RCC 7860 (cell line): ENCODE measurements around the gene CALY.
A peak's percentile ranks its signal among the peaks of the same experiment; 100 is the strongest.

ENCODE experiments used
- DNase-seq: peaks from one replicate; pipeline ENCODE4 v3.0.0-alpha.2; 2015; ENCODE audit warnings: low spot score
- FAIRE-seq: peaks from 2 replicates; lab custom pipeline; 2012; peaks lifted over from hg19 to GRCh38; lab: Jason Lieb, UNC

The CALY gene

DNA sequence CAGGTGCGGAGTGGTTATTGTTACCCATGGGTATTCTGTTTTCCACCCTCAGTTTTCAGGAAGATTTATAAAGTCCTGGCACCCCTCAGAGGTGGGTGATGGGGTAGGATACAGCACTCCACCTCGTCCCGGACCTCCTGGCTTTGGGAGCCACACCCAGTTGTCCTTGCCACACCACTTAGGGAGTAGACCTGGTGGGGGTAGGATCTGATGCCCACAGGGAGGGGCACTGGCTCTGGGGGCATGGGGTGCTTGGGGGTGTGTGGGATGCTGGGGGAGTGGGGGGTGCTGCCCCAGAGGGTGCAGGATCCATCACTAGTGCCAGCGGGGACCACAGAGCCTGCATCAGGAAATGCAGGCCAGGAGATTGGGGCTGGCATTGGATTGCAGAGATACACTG lies 23.5 kb downstream of the CALY start:
- DNase-seq (no peak), FAIRE-seq (no peak)

DNA sequence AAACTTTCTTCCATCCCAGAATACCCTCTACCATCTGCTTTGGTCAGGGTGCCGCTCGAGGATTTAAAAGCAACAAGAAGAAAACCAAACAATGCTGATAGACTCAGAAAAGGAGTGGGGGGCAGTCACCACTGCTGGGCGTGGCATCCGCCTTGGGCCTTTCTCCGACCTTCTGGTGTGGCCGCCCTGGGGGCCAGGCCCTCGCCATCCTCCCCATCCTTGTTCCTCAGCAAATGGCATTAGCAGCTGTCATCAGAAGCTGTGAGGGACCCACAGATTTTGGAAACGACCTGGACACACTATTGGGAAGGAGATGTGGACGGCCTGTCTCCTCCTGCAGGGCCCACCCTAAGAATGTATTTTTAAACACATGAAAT lies 23.9 kb downstream of the CALY start:
- FAIRE-seq = no peak
- no peak for DNase-seq

DNA sequence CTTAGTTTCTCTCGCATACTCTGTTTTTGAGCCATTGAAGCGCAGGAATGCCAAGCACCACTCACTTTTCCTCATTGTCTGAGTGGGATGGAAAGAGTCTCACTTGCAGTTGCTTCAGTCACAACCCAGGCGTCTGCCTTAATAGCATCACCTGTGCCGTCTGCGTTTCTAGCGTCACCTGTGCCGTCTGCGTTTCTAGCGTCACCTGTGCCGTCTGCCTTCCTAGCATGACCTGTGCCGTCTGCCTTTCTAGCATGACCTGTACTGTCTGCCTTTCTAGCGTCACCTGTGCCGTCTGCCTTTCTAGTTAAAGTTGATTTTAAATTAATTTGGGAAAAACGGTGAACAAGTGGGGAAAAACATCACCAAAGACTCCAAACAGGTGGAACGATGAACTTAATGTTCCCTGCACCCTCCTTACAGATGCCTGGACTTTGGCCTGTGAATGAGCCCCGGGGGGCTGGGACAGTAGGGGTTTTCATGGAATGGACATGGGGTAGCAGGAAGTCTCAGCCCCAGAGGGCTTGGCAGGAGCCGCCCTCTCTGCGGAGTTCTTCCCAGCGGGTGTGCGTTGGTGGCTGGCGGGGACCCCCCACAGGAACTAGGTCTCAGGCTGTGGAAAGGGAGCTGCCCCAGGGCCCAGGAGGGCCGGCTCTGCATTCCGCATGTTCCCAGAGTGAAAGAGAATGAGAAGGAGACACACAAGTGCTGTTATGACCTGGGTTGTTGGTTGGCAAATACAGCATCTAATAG lies 24.5 kb downstream of the CALY start:
- DNase-seq = no peak
- no peak for FAIRE-seq

DNA sequence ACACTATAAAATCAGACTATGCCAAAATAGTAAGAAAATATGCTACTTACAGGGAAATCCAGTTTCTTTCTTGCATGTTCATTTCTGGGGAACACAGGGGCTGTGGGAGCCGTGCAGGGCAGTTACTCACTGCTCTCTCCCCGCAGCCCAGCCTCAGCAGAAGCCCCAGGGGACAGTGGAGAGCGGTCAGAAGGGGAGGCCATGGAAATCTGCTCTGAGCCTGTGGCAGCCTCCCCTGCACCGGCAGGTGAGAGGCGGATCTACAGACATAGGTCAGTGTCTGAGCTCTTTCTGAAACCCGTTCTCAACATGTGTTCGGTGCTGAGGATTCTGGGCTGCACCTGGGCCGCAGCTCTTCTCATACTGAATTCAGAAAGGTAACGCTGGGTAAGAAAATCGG lies 25.1 kb downstream of the CALY start:
- FAIRE-seq (no peak), DNase-seq (no peak)

DNA sequence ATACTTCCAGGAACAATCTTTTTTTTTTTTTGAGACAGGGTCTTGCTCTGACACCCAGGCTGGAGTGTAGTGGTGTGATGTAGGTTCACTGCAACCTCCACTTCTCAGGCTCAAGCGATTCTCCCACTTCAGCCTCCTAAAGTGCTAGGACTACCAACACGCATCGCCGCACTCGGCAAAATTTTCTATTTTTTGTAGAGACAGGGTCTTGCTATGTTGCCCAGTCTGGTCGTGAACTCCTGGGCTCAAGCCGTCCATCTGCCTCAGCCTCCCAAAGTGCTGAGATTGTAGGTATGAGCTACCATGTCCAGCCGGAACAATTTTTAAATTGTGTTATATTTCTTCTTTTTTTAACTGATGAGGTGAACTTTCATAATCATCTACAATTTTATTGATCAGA lies 25.9 kb downstream of the CALY start:
- no peak for DNase-seq
- no peak for FAIRE-seq

DNA sequence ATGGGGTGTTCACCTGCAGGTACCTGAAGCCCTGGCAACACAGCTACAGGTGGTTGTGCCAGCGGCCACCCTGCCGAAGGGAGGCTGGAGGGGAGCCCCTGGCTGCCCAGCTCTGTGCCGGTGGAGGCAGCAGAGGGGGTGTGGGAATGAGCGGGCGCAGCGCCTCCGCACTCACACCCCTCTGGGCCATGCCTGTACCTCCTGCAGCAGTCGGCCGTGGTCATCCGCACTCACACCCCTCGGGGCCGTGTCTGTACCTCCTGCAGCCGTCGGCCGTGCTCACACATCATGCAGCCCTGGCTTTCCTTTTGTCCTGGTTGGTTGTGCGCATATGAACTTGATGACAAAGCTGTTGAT lies 26.3 kb downstream of the CALY start:
- FAIRE-seq (no peak), DNase-seq (no peak)

DNA sequence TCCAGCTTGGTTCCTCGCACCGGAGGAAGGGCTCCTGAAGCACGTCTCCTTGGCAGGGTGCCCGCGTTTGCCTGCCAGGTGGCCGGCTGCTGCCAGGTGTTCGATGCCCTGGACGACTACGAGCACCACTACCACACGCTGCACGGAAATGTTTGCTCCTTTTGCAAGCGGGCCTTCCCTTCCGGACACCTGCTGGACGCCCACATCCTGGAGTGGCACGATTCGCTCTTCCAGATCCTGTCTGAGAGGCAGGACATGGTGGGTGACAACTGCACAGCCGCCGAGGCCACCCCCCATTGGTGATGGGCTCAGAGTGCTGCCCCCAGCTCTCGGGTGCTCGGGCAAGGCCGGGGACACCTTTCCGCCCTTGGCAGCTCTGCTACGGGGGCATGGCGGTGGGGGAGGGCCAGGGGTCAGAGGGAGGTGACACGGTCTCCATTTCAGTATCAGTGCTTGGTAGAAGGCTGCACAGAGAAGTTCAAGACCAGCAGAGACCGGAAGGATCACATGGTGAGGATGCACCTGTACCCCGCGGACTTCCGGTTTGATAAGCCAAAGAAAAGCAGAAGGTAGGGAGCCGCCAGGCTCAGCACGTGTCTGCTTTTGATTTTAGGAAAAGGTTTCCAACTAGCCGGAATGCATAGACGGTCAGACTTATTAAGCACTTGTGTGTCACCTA lies 26.8 kb downstream of the CALY start:
- DNase-seq (no peak), FAIRE-seq (no peak)

DNA sequence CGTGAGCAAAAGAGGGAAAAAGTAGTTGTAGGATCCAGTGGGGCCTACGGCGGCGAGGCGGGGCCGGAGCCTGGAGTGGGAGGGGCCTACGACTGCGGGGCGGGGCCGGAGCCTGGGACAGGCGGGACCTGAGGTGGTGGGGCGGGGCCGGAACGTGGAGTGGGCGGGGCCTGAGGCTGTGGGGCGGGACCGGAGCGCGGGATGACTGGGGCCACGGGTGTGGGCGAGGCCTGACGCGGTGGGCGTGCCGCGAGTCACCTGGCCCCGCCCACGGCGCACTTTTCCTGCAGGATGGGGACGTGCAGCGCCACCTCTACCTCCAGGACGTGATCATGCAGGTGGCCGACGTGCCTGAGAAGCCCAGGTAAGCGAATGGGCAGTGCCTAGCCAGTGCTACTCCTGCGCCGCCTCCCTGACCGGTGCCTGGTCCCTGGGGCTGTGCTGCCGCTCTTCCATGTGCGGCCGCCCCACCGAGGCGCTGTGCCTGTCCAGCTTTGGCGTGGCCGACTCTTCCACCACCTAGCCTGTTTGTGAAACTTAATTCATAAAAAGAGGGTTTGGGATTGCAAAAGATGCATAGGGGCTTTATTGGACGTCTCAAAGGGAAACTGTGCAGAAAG lies 27.5 kb downstream of the CALY start:
- FAIRE-seq (no peak), DNase-seq (peak; percentile 74)

DNA sequence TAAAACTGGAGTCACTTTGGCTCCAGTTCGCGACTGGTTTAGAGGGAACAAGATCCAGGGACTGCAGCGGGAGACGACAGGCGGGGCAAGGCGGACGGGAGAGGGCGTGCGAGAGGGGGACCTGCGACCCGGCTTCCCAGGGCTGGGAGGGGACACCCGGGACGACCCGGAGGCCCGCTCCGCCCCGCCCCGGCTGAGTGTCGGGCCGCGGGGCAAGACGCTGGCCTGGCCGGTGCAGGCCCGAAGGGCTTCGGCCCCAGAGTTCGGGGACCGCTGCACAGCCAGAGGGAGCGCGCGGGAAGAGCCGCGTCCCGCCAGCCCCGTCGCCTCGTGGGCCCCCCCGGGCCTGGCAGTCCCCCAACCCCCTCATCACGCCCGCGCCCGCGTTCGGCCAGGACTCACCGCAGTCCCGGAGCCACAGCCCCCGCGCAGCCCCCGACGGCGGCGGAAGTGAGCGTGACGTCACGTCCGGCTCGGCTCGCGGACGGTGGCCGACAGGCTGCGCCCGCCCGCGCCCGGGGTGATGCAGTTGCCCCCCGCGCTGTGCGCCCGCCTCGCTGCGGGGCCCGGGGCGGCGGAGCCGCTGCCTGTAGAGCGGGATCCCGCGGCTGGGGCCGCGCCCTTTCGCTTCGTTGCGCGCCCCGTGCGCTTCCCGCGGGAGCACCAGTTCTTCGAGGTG lies 28.1 kb downstream of the CALY start, which contains the start of the genes TUBGCP2 and ZNF511:
TSS of gene TUBGCP2 (minus strand) at position 452 of the 679 bp plus-strand sequence. CDS start 5,931 bp downstream, outside the sequence.
TSS of gene ZNF511 (plus strand) at position 494 of the 679 bp plus-strand sequence. CDS start at position 524, 30 bp downstream.
- FAIRE-seq = no peak
- peak; percentile 57 for DNase-seq

DNA sequence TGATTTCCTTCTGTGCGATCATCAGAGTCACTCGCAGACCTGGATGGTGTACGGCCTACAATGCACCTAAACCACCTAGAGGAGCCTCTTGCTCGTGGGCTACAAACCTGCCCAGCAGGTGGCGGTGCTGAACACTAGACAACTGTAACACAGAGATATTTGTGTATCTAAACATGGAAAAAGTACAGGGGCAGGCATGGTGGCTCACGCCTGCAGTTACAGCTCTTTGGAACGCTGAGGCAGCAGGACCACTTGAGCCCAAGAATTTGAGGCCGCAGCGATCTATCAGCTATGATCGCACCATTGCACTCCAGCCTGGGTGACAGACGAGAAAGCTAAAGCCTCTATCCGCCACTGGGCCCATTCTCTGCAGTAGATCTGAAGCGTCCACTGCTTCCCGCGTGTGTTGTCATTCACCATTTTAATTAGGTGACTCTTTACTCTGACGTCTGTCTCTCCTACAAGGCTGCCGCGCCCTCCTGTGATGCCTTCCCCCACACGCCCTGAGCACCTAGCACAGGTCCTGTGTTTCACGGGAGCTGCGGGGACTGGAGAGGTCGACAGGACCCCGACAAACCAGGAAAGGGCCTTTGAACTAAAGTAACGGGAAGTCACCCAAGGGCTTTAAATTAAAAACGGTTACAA lies 28.8 kb downstream of the CALY start:
- no peak for FAIRE-seq
- peak; percentile 77 for DNase-seq

DNA sequence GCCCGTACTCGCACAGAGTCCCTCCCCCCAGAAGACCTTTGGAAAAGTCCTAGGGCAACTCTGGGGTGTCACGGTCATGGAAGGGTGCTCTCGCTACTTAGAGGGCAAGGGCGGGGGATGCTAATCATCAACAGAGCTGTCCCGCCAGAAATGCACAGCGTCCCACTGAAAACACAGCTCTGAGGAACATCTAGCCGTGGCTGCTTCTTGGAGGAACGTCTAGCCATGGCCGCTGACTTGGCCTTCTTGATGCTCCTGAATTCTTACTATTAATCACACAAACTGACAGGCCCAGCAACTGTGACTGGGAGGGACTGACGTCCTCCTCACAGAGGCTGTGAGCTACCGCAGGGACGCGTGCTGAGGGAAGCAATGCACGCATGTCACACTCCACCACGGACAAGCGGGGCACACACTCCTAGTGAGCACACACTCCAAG lies 29.7 kb downstream of the CALY start:
- DNase-seq (no peak), FAIRE-seq (no peak)

DNA sequence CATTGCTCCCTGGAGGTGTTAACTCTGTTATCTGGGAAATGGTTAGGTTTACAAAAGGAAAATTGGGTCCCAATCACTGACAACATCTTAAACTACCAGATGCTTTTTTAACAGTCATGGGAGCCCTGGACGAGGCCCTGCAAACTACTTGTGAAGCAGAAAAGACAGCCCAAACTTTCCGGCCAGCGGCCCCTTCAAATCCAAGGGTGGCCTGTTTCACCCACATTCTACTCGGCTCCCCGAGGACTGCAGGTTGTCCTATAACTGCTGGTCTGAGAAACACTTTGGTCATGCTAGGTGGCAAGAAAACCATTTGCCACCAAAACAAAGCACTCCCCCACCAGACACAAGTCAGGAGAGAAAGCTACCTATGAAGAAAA lies 30.6 kb downstream of the CALY start:
- FAIRE-seq = no peak
- no peak for DNase-seq

DNA sequence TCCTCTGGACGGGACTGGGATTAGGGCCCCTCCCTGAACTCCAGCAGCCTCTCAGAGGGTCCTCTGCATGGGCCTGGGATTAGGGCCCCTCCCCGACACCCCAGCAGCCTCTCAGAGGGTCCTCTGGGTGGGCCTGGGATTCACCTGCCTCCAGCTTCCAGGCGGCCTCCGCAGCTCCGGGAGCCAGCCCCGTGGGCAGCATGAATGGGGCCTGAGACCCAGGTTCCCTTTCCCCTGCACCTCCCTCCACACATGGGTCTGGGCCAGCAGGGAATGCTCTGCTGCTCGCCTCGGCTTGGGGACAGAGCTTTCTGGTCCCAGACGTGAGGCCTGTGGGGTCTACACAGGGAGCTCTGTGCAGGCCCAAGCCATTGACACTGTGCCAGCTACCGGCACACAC lies 33.5 kb downstream of the CALY start:
- FAIRE-seq (no peak), DNase-seq (no peak)

DNA sequence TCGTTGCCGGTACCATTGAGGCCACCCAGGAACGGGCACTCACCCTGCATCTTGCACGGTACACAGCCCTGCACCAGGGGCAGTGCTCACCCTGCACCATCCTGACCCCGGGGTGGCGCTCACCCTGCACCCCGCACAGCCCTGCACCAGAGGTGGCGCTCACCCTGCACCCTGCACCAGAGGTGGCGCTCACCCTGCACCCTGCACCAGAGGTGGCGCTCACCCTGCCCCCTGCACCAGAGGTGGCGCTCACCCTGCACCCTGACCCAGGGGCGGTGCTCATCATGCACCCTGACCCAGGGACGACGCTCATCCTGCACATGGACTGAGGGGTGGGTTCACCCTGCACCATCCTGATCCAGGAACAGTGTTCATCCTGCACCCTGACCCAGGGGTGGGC lies 34.5 kb downstream of the CALY start:
- FAIRE-seq = no peak
- no peak for DNase-seq

DNA sequence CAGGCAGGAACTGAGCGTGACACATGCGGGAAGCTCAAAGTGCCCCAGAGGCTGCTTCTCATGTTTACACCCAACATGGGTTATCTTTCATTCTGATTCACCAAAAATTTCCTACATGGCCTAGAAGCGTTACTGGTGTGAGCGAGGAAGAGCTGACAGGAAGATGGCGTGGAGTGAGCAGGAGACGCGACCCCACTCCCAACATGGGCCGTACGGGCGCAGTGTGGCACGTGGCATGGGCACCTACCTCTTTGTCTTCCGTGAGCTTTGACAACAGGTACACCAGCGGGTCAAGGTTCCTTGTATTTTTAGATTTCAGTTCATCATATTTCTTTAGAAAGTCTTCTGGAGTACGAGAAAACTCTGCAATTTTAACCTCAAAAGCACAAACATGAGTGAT lies 37.0 kb downstream of the CALY start:
- DNase-seq = no peak
- FAIRE-seq = no peak

DNA sequence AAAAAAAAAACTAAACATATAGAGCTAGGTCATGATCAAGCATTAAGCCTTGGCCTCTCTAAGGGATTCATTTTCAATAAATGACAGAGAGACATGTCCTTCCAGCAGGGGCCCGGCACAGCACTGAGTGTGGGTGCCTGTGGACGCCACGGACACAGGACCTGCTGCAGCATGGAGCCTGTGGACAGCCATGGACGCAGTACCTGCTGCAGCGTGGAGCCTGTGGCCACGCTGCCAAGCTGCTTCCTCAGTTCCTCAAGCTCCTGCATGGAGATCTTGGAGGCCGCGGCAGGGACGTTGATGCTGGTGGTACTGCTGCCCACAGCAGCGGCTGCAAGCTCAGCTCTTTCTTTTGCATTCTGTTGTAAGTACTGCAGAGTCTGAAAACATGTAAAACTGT lies 37.5 kb downstream of the CALY start:
- DNase-seq = no peak
- FAIRE-seq = no peak

DNA sequence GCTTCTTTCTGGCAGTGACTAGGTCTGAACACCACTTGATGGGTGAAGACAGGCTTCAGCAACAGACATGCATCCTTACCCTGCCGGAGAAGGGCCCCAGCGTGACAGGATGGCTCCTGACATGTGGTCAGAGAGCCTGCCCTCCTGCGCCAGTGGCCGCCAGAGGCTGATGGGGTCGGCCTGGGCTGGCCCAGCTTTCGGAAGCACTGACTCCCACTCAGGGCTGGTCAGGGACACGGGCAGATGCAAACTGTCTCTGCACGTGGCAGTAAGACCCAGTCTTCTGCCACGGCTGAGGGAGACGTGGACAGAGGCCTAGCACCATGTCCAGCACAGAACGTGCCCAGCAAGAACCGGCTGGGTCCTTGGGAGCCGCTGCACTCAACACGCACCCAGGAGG lies 38.2 kb downstream of the CALY start:
- FAIRE-seq = no peak
- no peak for DNase-seq

DNA sequence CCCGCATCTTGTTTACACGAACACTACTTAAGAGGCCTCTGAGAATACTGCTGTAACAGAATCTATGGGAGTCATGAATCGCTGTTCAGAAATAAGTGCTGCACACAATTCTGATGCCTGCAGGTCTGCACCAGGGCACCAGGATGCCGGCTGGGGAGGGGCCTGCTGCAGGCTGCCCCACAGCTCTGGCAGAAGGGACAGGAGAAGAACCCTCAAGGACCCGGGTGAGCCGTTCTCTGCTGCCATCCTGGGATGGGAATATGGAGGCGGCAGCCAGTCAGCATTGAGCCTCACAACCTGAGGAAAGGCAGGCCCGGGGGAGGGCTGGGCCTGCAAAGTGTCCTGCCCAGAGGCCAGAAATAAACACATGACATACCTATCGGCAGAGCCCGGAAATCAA lies 39.2 kb downstream of the CALY start:
- DNase-seq (no peak), FAIRE-seq (no peak)

DNA sequence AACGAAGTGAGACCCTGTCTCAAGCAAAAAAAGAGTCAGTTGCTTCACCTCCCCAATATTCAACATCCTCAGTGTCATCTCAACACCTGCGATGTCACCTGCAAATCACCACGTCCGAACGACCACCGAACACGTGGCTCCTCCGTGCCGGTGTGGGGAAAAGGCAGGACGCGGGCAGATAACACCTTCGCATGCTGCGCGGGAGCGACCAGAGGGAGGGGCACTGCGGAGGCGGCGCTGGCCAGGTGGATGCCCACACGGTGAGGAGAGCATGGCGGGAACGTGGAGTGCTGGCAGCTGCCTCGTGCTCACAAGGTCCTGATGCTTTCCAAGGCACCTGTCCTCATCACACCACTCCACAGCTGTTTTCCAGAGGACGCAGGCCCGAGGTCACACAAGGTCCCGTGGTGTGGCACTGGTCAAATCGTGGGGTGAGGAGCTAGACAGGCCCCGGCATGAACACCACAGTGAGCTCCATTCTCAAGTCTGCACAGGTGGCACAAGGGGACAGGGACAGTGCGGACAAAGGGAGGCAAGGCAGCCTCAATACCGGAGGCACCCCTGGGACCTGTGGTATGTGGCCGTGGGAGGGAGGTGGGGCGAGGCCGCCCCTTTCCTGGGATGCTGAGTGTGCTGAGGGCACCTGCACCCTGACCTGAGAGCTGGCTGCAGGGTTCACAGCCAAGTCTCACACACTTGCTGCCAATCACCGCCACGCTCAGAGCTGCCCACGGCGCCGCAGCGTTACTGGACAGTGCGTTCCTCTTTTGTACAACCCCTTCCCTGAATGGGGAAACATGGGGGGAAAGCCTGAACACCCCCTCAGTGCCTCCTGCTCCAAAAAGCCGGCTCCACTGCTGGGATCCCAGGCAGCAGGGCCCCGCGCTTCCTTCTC lies 41.0 kb downstream of the CALY start:
- no peak for DNase-seq
- no peak for FAIRE-seq

DNA sequence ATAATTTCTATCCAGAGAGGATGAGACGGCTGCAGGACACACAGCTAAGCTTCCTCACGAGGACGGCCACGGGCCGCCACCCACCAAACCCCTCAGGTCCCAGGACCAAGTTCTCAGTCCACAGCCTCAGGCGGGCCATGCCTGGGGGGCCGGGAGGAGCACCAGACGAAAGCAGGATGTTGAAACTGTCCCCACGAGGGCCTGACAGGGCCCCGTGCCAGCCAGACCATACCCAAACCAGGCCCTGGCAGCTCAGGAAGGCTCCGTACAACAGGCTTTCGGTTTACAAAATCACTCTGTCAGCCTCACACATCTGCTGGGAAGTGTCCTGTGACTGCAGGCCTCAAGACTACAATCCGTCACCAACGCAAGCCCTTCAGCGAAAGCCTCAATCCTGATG lies 42.5 kb downstream of the CALY start:
- DNase-seq (no peak), FAIRE-seq (no peak)
